H1 (cell line): ENCODE measurements around the gene LINC00632. TPM values are rescaled to one million over a fixed set of nuclear protein-coding genes. Genes with fewer than 3 reads are reported as not detected.

ENCODE experiments used
- CTCF ChIA-PET: fragments of 300-600 bp; sonication (Branson Sonifier 250); formaldehyde crosslinking; loops from one replicate; lab custom pipeline; 2021; ENCODE audit not compliant: partially characterized antibody; lab: Charles Lee
- POLR2A ChIA-PET: fragments of 300-600 bp; sonication (Branson Sonifier 250); formaldehyde crosslinking; loops from one replicate; lab custom pipeline; 2021; ENCODE audit warnings: inconsistent platforms; ENCODE audit not compliant: partially characterized antibody; lab: Charles Lee
- DNase-seq, 2 experiments: peaks; one replicate each; pipeline versions ENCODE4 v3.0.0 to v3.0.0-alpha.2; 2010 to 2022; ENCODE audit warnings: low spot score in 2 of 2, low read depth in 1 of 2, mixed read lengths in 1 of 2
- FAIRE-seq: peaks from 2 replicates; lab custom pipeline; 2011; peaks lifted over from hg19 to GRCh38; lab: Jason Lieb, UNC
- H2AFZ ChIP-seq: 2 replicates; pipeline ENCODE4 v1.8.1; 2012; ENCODE audit warnings: low read length, inconsistent platforms
- H2AK5ac ChIP-seq: 2 replicates; pipeline ENCODE4 v1.6.1; 2013; ENCODE audit warnings: low read depth, low read length
- H2BK120ac ChIP-seq: replicated peaks from 2 replicates; pipeline ENCODE3; 2013; ENCODE audit warnings: low read depth, low read length, inconsistent platforms
- H2BK12ac ChIP-seq: 2 replicates; pipeline ENCODE4 v1.6.1; 2013; ENCODE audit warnings: low read depth, low read length
- H2BK15ac ChIP-seq: 2 replicates; pipeline ENCODE4 v1.6.1; 2013; ENCODE audit warnings: low read length
- H2BK20ac ChIP-seq: 2 replicates; pipeline ENCODE4 v1.6.1; 2013; ENCODE audit warnings: low read length
- H2BK5ac ChIP-seq: 2 replicates; pipeline ENCODE4 v1.6.1; 2013; ENCODE audit warnings: low read depth, low read length
- H3K14ac ChIP-seq: 2 replicates; pipeline ENCODE4 v1.6.1; 2013; ENCODE audit warnings: inconsistent platforms; ENCODE audit not compliant: insufficient read length
- H3K18ac ChIP-seq: 2 replicates; pipeline ENCODE4 v1.6.1; 2013; ENCODE audit warnings: low read length; ENCODE audit errors: extremely low read depth
- H3K23ac ChIP-seq: 2 replicates; pipeline ENCODE4 v1.6.1; 2013; ENCODE audit warnings: inconsistent platforms; ENCODE audit not compliant: insufficient read length
- H3K23me2 ChIP-seq: 2 replicates; pipeline ENCODE4 v1.6.1; 2013; ENCODE audit warnings: low read depth, low read length
- H3K27ac ChIP-seq: 2 replicates; pipeline ENCODE4 v1.6.1; 2011; ENCODE audit warnings: low read depth, low read length, inconsistent platforms
- H3K27me3 ChIP-seq, 4 experiments: replicated peaks in 1 of 4; 1 replicate in 1 of 4; 2 replicates in 3 of 4; pipeline versions ENCODE4 v1.6.1 to v1.8.1; 2011 to 2013; ENCODE audit warnings: low read length in 3 of 4, mild to moderate bottlenecking in 3 of 4, inconsistent platforms in 2 of 4, mixed read lengths in 2 of 4, moderate library complexity in 1 of 4; ENCODE audit not compliant: control insufficient read depth in 3 of 4, insufficient read depth in 3 of 4; ENCODE audit errors: extremely low read depth in 1 of 4
- H3K36me3 ChIP-seq, 4 experiments: 2 replicates each; pipeline versions ENCODE4 v1.6.1 to v1.8.1; 2011 to 2013; ENCODE audit warnings: mild to moderate bottlenecking in 4 of 4, low read length in 3 of 4, moderate library complexity in 2 of 4, control low read depth in 1 of 4, inconsistent platforms in 1 of 4; ENCODE audit not compliant: insufficient read depth in 4 of 4, control insufficient read depth in 2 of 4
- H3K4ac ChIP-seq: replicated peaks from 2 replicates; pipeline ENCODE3; 2013; ENCODE audit warnings: low read length, low read depth, mixed read lengths, inconsistent platforms; ENCODE audit not compliant: insufficient read length
- H3K4me1 ChIP-seq, 4 experiments: replicated peaks in 1 of 4; 1 replicate in 1 of 4; 2 replicates in 3 of 4; pipeline versions ENCODE4 v1.6.1 to v1.8.1; 2011 to 2013; ENCODE audit warnings: low read length in 3 of 4, inconsistent platforms in 2 of 4, mixed read lengths in 1 of 4; ENCODE audit not compliant: insufficient read depth in 4 of 4, control insufficient read depth in 3 of 4
- H3K4me2 ChIP-seq, 2 experiments: 2 replicates each; pipeline versions ENCODE4 v1.6.1 to v1.8.1; 2011 to 2013; ENCODE audit warnings: low read depth in 2 of 2, low read length in 2 of 2, control low read depth in 1 of 2, inconsistent platforms in 1 of 2, mild to moderate bottlenecking in 1 of 2; ENCODE audit not compliant: insufficient read depth in 1 of 2
- H3K4me3 ChIP-seq, 4 experiments: fragments of 200-600, 300-600 bp in 1 of 4; sonication (generic), shearing (Covaris generic), sonication (Bioruptor Twin) in 1 of 4; 2 replicates each; pipeline versions ENCODE4 v1.5.1 to v1.8.1; 2011 to 2016; ENCODE audit warnings: low read length in 4 of 4, low read depth in 3 of 4, control low read depth in 2 of 4, inconsistent platforms in 2 of 4, mild to moderate bottlenecking in 2 of 4, mixed read lengths in 1 of 4, moderate library complexity in 1 of 4; ENCODE audit not compliant: insufficient read depth in 2 of 4; ENCODE audit errors: extremely low read depth in 1 of 4
- H3K56ac ChIP-seq: replicated peaks from 2 replicates; pipeline ENCODE3; 2013; ENCODE audit warnings: low read depth, mild to moderate bottlenecking, mixed read lengths, low read length, inconsistent platforms; ENCODE audit not compliant: insufficient read length
- H3K79me1 ChIP-seq: 2 replicates; pipeline ENCODE4 v1.6.1; 2013; ENCODE audit warnings: low read depth, low read length, control low read depth
- H3K79me2 ChIP-seq, 2 experiments: 2 replicates each; pipeline versions ENCODE4 v1.6.1 to v1.8.1; 2012 to 2013; ENCODE audit warnings: low read length in 2 of 2, mild to moderate bottlenecking in 2 of 2, inconsistent platforms in 1 of 2; ENCODE audit not compliant: insufficient read depth in 2 of 2, control insufficient read depth in 1 of 2
- H3K9ac ChIP-seq, 4 experiments: replicated peaks in 1 of 4; 1 replicate in 1 of 4; 2 replicates in 3 of 4; pipeline versions ENCODE4 v1.6.1 to v1.8.1; 2011 to 2013; ENCODE audit warnings: low read depth in 3 of 4, low read length in 3 of 4, control low read depth in 2 of 4, mild to moderate bottlenecking in 2 of 4, moderate library complexity in 2 of 4, inconsistent platforms in 1 of 4; ENCODE audit errors: extremely low read depth in 1 of 4
- H3K9me3 ChIP-seq, 2 experiments: 2 replicates each; pipeline versions ENCODE4 v1.6.1 to v1.8.1; 2012 to 2013; ENCODE audit warnings: mild to moderate bottlenecking in 2 of 2, moderate library complexity in 2 of 2, control low read depth in 1 of 2, inconsistent platforms in 1 of 2, low read depth in 1 of 2, low read length in 1 of 2, mixed read lengths in 1 of 2; ENCODE audit not compliant: insufficient read depth in 2 of 2
- H4K20me1 ChIP-seq, 2 experiments: replicated peaks in 1 of 2; 2 replicates each; pipeline versions ENCODE3 to v1.8.1; 2011 to 2013; ENCODE audit warnings: inconsistent platforms in 2 of 2, low read length in 2 of 2, mild to moderate bottlenecking in 1 of 2; ENCODE audit not compliant: insufficient read depth in 2 of 2, control insufficient read depth in 1 of 2
- H4K5ac ChIP-seq: 2 replicates; pipeline ENCODE4 v1.6.1; 2013; ENCODE audit warnings: low read length, low read depth, mixed read lengths, inconsistent platforms; ENCODE audit not compliant: insufficient read length
- H4K8ac ChIP-seq: 2 replicates; pipeline ENCODE4 v1.8.0; 2013; ENCODE audit warnings: mild to moderate bottlenecking, moderate library complexity, low read length, inconsistent platforms; ENCODE audit not compliant: insufficient read depth; ENCODE audit errors: extremely low read depth
- H4K91ac ChIP-seq: replicated peaks from 2 replicates; pipeline ENCODE3; 2013; ENCODE audit warnings: low read length, mixed read lengths, inconsistent platforms; ENCODE audit not compliant: insufficient read length
- ASH2L ChIP-seq: fragments of 200-600, 300-600 bp; sonication (generic); IDR thresholded peaks from one replicate; pipeline ENCODE4 v1.7.1; 2017; ENCODE audit warnings: low read length
- ATF3 ChIP-seq: IDR thresholded peaks from 2 replicates; pipeline ENCODE4 v1.6.1; 2011; ENCODE audit warnings: low read depth, mild to moderate bottlenecking, low read length; ENCODE audit not compliant: insufficient read depth
- CHD2 ChIP-seq: IDR thresholded peaks from 2 replicates; pipeline ENCODE4 v1.6.1; 2012; ENCODE audit warnings: low read length, improper control_type of control experiment
- FOSL1 ChIP-seq: IDR thresholded peaks from 2 replicates; pipeline ENCODE4 v1.6.1; 2011; ENCODE audit warnings: mild to moderate bottlenecking, low read depth, low read length, moderate library complexity; ENCODE audit not compliant: insufficient read depth
- GABPA ChIP-seq: IDR thresholded peaks from 2 replicates; pipeline ENCODE4 v1.6.1; 2011; ENCODE audit warnings: mild to moderate bottlenecking, low read length, moderate library complexity, borderline replicate concordance; ENCODE audit not compliant: insufficient read depth
- JUN ChIP-seq: IDR thresholded peaks from 2 replicates; pipeline ENCODE4 v1.6.1; 2011; ENCODE audit warnings: low read depth, mild to moderate bottlenecking, improper control_type of control experiment, low read length
- KDM5A ChIP-seq: fragments of 200-600 bp; IDR thresholded peaks from 2 replicates; pipeline ENCODE4 v1.7.1; 2012; ENCODE audit warnings: mild to moderate bottlenecking, low read length, inconsistent platforms, mixed read lengths
- PHF8 ChIP-seq: fragments of 200-600 bp; sonication (generic); conservative IDR thresholded peaks from 2 replicates; pipeline ENCODE4 v1.7.1; 2012; ENCODE audit warnings: low read depth, mild to moderate bottlenecking, inconsistent platforms, low read length, moderate library complexity
- SAP30 ChIP-seq: fragments of 300-600 bp; sonication (generic); IDR thresholded peaks from 2 replicates; pipeline ENCODE4 v1.7.1; 2012; ENCODE audit warnings: low read length, moderate library complexity, mild to moderate bottlenecking, inconsistent platforms; ENCODE audit not compliant: insufficient read depth, insufficient replicate concordance
- SIRT6 ChIP-seq: IDR thresholded peaks from one replicate; pipeline ENCODE4 v1.7.1; 2012; ENCODE audit warnings: low read length, inconsistent platforms
- SP1 ChIP-seq: IDR thresholded peaks from 2 replicates; pipeline ENCODE4 v1.6.1; 2011; ENCODE audit warnings: low read depth, low read length
- SP4 ChIP-seq: IDR thresholded peaks from 2 replicates; pipeline ENCODE4 v1.6.1; 2012; ENCODE audit warnings: low read length, inconsistent platforms
- YY1 ChIP-seq: IDR thresholded peaks from 2 replicates; pipeline ENCODE4 v1.6.1; 2011; ENCODE audit warnings: low read depth, mild to moderate bottlenecking, low read length
- WGBS, 2 experiments: shearing (Covaris generic) in 1 of 2; methylation state at CpG; one replicate each; pipeline versions ENCODE4 v1.1.6 to v1.1.7; 2013 to 2015; ENCODE audit warnings: low lambda C conversion rate in 2 of 2, mixed read lengths in 2 of 2, inconsistent platforms in 1 of 2, low coverage in 1 of 2, missing lambda C conversion rate in 1 of 2; ENCODE audit not compliant: insufficient replicate concordance in 2 of 2, insufficient coverage in 1 of 2, insufficient read length in 1 of 2; ENCODE audit errors: extremely low coverage in 1 of 2, missing lambda C conversion rate in 1 of 2; 5-methylcytosine and 5-hydroxymethylcytosine counted together
- polyA plus RNA-seq, 7 experiments: library from polyadenylated mRNA; depleted of rRNA in 3 of 7; stranded (reverse) in 5 of 7; unstranded in 2 of 7; fragments of >200 nt in 5 of 7; fragments of 200-250 nt in 2 of 7; gene quantifications; 1 replicate in 5 of 7; 2 replicates in 1 of 7; 4 replicates in 1 of 7; pipeline versions ENCODE4 v1.2.1 to v1.2.3, GENCODE V29; 2011 to 2013; ENCODE audit warnings: missing spikeins in 2 of 7, mixed read lengths in 2 of 7
- total RNA-seq: library from RNA; stranded (reverse); fragmentation: NEBNext Ultra II Directional; extraction: Animal tissue kit (Norgen Biotek cat#: 25700); gene quantifications from 2 replicates; pipeline ENCODE4 v1.2.1, GENCODE V29; 2021

LINC00632 gene
- total and polyA plus RNA-seq, 2 of the 8 experiments (the other 6 are each of a cell fraction or from before 2014, with no cell fraction given): 24.5 to 85.1 TPM

- Histone ChIP-seq H3K79me2 (no peaks in the 10 kb centered on the region), H3K27me3 (no peaks in the 10 kb centered on the region), H3K79me1 (no peaks in the 10 kb centered on the region), H2BK120ac (no peak overlapping the region), H3K27ac (no peak overlapping the region), H3K56ac (no peak overlapping the region), H3K4ac (no peak overlapping the region), H4K91ac (no peak overlapping the region), H3K4me3 (no peak overlapping the region), H3K4me2 (no peak overlapping the region), H2BK5ac (no peak overlapping the region), H4K20me1 (no peaks in the 10 kb centered on the region), H4K8ac (no peak overlapping the region), H2BK12ac (no peak overlapping the region), H2AK5ac (no peak overlapping the region), H3K14ac (no peak overlapping the region), H3K23me2 (no peaks in the 10 kb centered on the region), H4K5ac (no peak overlapping the region), H3K36me3 (no peaks in the 10 kb centered on the region), H2AFZ (no peak overlapping the region), H3K18ac (no peak overlapping the region), H3K9me3 (no peaks in the 10 kb centered on the region; a peak in 1 of 4 replicates), H3K23ac (no peak overlapping the region), H2BK20ac (no peak overlapping the region)
- FAIRE-seq: no peak
- POLR2A ChIA-PET: interaction anchor here (1.1 kb wide), 1 partner anchor 26 kb away, joined by 3 read pairs; no protein-coding TSS in a partner anchor
- DNase-seq: no peak
- no peak for TF ChIP-seq SP4
- TF ChIP-seq FOSL1: no peak
- TF ChIP-seq PHF8: no peak
- TF ChIP-seq KDM5A: no peak
- TF ChIP-seq GABPA: no peak
- TF ChIP-seq CHD2: no peak
- no peak for TF ChIP-seq SP1
- TF ChIP-seq YY1: no peak
- no peak for TF ChIP-seq SAP30
- no peak for TF ChIP-seq ATF3
- no peak for TF ChIP-seq JUN
- no peak for TF ChIP-seq SIRT6
- TF ChIP-seq ASH2L: no peak
- TF ChIP-seq, all 59 proteins: peak for 0
- CTCF ChIA-PET: interaction anchor here (1.8 kb wide), 1 partner anchor 26 kb away, joined by 4 read pairs; no protein-coding TSS in a partner anchor
- no peak overlapping the region for H3K9ac ChIP-seq
- no peaks in the 10 kb centered on the region for H3K4me1 ChIP-seq
- 53% methylated on average over 3 of the region's 5 CpGs; no CpG with 5 or more reads in 1 of the 2 experiments for WGBS, 2 experiments
- no peak overlapping the region for H2BK15ac ChIP-seq
Measured at GRCh38 chrX:140794642-140795041, 85.1 kb downstream of the LINC00632 start.
